Measurements from ENCODE around the gene TUBA4A.
"Not testable (repeated sequence)": the region's sequence is repeated elsewhere in the genome, so short reads cannot be mapped to it uniquely, and the experiment has no call there.

TUBA4A gene

DNA sequence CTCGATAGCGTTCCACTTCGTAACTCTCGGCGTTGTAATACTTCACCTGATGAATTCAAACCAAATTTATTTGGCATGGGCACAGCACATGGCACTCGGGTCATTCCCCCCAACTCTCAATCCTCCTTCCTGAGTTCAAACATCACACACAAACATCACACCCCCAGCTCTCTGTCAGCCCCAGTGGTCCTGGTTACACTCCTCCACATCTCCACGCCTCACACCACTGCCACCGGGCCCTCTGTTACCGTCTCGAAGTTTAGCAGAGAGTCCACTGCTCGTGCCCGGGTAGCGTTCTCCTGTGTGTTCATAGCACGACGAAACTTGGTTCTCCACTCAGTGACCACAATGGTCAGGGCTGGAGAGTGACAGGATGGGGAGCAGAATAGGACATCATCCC is 39.6 kb downstream of the TUBA4A start:
- no peak for DNase-seq (ENCODE audit: low read depth in 1 of 2, low spot score in 1 of 2)

DNA sequence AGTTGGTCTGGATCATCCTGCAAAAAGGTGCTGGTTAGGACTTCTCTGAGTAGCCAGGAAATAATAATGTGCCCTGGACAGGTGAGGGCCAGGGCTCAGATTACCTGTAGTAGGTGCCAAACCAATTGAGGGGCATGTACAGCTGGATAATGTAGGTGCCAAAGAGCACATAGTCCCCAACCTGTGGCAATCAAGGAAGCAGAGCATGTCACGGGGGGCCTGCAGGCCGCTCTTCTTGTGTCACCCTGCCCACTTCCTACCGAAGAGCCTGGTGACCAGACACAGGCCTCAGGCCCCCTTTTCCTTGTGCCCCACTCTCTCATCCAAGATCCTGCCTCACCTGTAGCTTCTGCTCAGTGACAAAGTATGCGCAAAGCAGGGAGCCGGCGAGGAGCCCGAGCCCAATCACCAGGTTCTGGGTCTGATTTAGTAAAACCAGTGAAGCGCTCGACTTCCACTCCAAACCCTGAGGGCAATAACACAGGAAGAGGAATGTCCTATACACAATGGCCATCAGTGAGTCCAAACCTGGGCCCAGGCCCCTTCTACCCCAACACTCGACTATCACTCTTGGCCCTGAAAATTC is 40.1 kb downstream of the TUBA4A start:
- no peak for DNase-seq (ENCODE audit: low read depth in 1 of 2, low spot score in 1 of 2)

DNA sequence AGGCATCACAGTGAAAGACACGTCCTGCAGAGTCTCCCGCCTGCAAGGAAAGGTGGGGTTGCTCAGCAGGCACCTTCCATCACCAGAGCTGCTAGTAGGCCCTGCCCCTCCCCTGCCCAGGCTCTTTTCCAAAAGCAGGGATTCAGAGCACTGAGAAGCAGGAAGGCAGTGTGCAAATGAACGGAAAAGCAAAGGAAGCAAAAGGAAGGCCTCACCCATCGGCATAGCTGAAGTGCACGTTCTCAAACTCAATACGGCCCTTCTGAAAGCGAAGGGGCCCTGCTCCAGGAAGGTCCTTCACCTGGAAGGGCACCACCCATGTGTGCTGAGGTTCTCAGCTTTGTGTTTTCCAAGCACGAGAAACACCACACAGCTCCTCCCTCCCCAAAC is 40.7 kb downstream of the TUBA4A start:
- DNase-seq (ENCODE audit: low read depth in 1 of 2, low spot score in 1 of 2): no peak

DNA sequence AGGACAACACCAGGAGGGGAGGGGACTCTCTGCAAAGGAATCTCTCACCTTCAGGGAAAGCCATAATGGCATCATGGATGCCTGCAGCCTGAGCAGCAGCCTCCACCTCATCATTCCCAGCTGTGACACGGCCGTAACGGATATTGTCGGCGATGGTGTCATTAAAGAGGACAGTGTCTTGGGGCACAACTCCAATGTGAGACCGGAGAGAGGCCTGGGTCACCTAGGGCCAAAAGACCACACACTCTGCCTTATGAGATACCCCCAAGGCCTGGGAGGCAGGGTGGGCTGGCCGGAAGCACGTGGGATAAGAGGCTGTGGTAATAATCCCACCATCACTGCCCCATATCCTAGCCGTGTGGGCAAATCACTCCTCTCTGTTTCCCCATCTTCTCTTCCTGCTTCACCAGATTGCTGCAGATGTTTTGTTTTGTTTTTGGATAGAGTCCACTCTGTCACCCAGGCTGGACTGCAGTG is 42.8 kb downstream of the TUBA4A start:
- no peak for DNase-seq (ENCODE audit: low read depth in 1 of 2, low spot score in 1 of 2)

DNA sequence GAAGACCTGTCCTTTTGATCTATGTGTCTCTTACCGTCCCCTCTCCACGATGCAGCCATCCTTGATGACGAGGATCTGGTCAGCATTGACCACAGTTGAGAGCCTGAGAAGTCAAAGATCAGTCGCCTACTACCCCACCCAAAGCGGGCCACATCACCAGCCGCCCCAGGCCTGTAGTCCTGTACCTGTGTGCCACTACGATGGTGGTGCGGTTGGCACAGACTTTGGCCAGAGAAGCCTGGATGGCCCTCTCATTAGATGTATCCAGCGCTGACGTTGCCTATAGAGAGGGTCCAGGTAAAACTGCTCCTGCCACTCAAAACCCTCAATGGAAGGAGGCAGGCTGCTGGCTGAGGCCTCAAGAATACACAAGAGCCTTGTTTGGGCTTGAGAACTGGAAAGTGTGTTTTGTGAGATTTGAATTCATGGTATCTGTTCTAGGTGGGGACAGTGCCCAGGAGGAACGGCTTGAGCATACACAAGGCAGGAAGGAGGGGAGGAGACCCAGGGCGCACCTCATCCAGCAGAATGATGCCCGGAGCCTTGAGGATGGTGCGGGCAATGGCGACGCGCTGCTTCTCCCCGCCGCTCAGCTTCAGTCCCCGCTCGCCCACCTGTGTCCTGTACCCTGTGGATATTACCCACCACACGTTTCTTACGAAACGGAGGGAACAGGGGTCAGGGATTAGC is 43.4 kb downstream of the TUBA4A start:
- DNase-seq (ENCODE audit: low read depth in 1 of 2, low spot score in 1 of 2): no peak

DNA sequence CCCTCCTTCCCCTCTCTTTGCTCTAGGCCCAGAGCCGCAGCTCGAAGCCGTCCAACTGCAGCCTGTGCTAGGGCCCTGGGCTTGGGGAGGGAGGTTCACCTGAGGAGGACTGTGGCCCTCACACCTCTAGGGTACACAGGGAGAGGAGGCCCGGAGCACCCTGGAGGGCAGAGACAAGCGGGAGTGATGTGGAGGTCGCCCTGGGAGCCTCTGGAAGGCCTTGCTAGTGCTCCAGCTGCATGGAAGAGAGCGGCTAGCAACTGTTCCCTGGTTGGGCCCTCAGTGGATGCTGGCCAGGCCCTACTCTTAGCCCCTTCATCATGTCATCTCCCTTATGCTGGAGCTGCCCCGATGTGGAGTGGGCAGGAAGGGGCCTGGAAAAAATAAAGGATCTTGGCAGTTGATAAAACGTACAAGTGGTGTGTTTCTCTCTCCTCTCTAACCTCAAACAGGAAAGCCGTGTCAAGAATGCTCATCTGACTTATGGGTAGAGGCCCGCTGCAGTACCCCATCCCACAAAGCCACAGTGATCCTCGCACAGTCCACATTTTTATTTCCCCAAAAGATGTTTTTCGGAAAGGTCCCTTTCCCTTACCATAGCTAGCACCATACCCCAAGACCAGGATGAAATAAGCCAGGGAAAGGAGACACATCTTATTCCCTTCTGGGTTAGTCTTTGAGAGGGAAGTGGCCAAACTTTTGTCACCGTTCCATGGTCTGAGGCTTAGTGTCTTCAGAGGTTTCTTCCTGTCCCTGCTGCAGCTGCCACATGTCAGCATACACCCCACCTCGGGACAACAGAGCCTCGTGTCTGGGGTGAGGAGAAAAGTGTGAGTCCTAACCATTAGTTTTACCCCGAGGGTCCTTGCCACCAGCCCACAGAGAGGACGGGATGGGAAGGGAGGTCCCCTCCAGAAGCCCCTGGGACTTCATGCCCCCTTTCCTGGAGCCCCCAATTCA is 44.2 kb downstream of the TUBA4A start:
- DNase-seq (ENCODE audit: low read depth in 1 of 2, low spot score in 1 of 2): no peak

DNA sequence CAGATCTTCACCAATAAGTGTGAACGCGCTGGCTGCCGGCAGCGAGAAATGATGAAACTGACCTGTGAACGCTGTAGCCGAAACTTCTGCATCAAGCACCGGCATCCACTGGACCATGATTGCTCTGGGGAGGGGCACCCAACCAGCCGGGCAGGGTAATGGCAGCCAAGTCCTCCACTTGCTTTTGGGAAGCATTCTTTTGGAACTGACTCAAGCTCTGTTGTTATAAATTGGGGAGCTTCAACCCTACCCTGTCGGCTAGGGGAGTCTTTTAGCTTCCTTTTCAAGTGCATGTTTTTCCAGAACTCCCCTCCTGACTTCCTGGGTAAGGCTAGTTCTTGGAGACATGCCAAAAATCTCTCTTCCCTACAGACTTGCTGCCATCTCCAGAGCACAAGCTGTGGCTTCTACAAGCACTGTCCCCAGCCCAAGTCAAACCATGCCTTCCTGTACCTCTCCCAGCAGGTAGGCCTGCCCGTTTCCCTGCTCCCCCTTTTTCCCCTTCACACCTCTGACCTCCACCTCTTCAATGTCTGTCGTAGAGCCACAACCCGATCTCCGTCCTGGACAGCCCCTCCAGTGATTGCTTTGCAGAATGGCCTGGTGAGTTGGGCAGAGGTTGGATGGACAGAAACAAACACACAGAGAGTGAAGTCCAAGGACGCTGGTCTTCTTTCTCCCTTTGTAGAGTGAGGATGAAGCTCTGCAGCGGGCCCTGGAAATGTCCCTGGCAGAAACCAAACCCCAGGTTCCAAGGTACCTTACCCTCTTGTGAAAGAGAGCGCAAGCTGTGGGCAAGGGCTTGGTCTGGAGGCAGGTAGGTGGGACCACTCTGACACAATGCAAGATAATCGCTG is 45.6 kb downstream of the TUBA4A start:
- DNase-seq (ENCODE audit: low read depth in 1 of 2, low spot score in 1 of 2): no peak

DNA sequence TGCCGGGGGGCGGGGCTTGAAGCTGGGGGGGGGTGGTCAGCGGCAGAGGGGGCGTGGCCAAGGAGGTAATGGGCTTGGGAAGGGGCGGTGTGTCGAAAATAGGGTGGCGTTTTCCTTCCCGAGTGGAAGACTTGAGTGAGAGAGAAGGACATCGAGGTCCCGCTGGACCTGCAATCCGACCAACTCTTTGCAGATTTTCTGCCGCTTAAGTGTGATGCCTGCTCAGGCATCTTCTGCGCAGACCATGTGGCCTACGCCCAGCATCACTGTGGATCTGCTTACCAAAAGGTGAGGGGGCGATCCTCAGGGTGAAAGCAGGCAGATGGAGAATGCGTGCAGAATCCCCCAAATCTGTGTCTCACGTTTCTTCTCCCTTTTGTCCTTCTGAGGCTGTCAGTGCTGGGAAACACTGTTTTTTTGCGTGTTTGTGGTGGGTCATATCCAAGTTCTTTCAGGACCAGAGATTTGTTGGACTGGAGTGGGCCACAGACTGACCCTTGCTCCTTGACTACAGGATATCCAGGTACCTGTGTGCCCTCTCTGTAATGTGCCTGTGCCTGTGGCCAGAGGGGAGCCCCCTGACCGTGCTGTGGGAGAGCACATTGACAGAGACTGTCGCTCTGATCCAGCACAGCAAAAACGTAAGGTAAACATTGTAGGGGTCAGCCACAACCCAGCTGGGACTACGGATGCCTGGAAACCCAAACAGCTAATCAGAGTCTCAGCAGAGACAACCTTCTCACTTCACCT is 46.4 kb downstream of the TUBA4A start:
- no peak for DNase-seq (ENCODE audit: low read depth in 1 of 2, low spot score in 1 of 2)

DNA sequence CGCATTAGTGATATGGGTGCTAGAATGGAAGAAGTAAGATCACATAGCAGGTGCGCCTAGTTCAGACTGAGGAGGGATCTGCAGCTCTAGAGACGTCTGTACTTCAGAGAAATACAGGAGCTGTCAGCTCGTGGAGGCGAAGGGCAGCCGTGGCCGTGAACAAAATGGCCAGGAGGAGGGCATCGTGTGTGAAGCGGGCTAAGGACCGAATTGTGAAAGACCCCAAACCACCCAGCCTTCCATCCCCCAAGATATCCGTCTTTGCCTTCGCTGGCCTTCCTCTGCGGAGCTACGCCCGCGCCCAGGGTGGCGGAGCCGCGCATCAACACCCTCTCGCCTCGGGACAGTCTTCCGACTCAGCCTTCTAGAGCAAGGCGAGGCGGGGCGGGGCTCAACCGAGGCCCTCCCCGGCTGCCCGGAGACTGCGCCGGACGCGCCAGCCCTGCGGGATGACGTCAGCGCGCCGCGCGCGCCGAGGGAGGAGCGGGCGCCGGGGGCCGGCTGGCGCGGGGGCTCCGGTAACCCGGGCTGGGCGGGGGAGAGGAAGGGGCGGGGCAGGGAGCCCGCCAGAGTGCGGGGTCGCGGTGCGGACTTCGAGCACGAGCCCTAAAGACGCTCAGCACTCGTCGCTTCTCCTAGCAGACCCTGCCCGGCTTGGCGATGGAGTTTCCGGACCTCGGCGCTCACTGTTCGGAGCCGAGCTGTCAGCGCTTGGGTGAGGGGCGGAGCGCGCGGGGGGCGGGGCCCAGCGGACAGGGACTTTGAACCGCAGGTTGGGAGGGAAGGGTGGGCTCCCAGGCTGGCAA is 47.2 kb downstream of the TUBA4A start, which contains the start of gene ZFAND2B:
TSS of gene ZFAND2B (plus strand) at position 455 of the 806 bp plus-strand sequence. CDS start at position 661, 206 bp downstream.
- DNase-seq (ENCODE audit: low read depth in 1 of 2, low spot score in 1 of 2): peak; percentile 93 to 95

DNA sequence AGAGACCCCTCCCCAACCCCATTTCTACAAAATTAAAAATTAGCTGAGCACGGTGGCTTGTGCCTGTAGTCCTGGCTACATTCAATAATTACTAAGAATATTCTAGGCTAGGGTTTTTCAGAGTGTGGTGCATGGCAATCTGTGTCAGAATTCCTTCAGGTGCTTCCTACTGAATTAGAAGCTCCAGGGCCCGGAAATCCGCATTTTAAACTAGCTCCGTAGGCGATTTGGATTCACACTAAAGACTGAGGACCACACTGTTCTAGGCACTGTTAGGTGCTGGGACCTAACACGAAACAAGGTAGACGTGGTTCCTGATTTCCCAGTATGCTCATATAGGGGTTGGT is 47.8 kb downstream of the TUBA4A start:
- DNase-seq (ENCODE audit: low read depth in 1 of 2, low spot score in 1 of 2): no peak

DNA sequence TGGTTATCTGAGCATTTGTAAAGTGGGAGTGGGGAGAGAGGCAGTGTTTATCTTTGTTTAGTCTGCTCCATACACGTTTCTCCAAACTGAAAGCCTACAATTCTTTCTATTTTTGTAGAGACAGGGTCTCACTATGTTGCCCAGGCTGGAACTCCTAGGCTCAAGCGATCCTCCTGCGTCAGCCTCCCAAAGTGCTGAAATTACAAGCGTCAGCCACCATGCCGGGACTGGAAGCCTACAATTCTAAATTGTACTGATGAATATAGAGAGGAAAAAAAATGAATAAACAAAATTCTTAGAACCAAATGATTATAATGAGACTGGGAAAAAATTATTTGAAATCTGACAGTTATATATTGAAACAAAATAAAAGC is 48.6 kb downstream of the TUBA4A start:
- no peak for DNase-seq (ENCODE audit: low read depth in 1 of 2, low spot score in 1 of 2)

DNA sequence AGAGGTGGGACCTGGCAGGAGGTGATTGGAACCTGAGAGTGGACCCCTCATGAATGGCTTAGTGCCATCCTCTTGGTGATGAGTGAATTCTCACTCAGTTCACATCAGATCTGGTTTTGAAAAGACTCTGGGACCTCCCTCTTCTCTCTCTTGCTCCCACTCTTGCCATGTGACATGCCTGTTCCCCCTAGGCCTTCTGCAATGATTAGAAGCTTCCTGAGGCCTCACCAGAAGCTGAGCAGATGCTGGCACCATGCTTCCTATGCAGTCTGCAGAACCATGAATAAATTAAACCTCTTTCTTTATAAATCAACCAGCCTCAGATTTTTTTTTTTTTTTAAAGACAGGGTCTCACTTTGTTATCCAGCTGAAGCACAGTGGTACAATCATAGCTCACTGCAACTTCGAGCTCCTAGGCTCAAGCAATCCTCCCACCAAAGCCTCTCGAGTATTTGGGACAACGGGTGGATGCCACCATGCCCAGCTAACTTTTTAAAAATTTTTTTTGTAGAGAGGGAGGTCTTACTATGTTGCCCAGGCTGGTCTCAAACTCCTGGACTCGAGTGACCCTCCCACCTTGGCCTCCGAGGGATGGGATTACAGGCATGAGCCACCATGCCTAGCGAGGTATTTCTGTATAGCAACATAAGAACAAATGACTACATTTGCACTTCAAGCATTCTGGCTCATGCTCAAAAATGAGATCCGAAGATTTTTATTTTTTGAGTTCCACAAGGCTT is 49.1 kb downstream of the TUBA4A start:
- no peak for DNase-seq (ENCODE audit: low read depth in 1 of 2, low spot score in 1 of 2)

DNA sequence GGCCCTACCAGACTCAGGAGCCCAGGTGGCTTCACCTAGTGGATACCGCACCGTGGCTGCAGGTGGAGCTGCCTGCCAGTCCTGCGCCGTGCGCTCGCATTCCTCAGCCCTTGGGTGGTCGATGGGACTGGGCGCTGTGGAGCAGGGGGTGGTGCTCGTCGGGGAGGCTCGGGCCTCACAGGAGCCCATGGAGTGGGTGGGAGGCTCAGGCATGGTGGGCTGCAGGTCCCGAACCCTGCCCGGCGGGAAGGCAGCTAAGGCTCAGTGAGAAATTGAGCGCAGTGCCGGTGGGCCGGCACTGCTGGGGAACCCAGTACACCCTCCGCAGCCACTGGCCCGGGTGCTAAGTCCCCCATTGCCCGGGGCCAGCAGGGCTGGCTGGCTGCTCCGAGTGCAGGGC is 52.4 kb downstream of the TUBA4A start:
- DNase-seq (ENCODE audit: low read depth in 1 of 2, low spot score in 1 of 2): not testable (repeated sequence)

DNA sequence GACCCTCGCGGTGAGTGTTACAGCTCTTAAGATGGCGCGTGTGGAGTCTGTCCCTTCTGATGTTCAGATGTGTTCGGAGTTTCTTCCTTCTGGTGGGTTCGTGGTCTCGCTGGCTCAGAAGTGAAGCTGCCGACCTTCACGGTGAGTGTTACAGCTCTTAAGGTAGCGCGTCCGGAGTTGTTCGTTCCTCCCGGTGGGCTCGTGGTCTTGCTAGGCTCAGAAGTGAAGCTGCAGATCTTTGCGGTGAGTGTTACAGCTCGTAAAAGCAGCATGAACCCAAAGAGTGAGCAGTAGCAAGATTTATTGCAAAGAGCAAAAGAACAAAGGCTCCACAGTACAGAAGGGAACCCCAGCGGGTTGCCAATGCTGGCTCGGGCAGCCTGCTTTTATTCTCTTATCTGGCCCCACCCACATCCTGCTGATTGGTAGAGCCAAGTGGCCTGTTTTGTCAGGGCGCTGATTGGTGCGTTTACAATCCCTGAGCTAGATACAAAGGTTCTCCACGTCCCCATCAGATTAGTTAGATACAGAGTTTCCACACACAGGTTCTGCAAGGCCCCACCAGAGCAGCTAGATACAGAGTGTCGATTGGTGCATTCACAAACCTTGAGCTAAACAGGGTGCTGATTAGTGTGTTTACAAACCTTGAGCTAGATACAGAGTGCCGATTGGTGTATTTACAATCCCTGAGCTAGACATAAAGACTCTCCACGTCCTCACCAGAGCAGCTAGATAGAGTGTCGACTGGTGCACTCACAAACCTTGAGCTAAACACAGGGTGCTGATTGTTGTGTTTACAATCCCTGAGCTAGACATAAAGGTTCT is 53.0 kb downstream of the TUBA4A start:
- not testable (repeated sequence) for DNase-seq (ENCODE audit: low read depth in 1 of 2, low spot score in 1 of 2)
